Stimulated activated CD8-positive, alpha-beta memory T cell treated with anti-CD3 and anti-CD28 coated beads, Interleukin-2, amount 100 ng/mL, for 1 hour (primary cell): ENCODE measurements around the gene RASSF6.
"Not testable (repeated sequence)": the region's sequence is repeated elsewhere in the genome, so short reads cannot be mapped to it uniquely, and the experiment has no call there.

Source experiments
- DNase-seq, 2 donors: peaks; one replicate each; pipeline ENCODE4 v3.0.0-alpha.2; 2020; ENCODE audit warnings: low read depth in 2 of 2

The RASSF6 gene

GRCh38 chr4:73612032-73612431 is 8.2 kb downstream of the RASSF6 start:
- DNase-seq: no peak

GRCh38 chr4:73609706-73610105 is 10.5 kb downstream of the RASSF6 start:
- DNase-seq: no peak

GRCh38 chr4:73608689-73609594 is 11.3 kb downstream of the RASSF6 start:
- no peak for DNase-seq

- no peak for DNase-seq
These were observed 12.7 kb downstream of the RASSF6 start for GRCh38 chr4:73607375-73608033.

GRCh38 chr4:73606465-73606974 is 13.7 kb downstream of the RASSF6 start:
- no peak for DNase-seq

- no peak for DNase-seq
These were observed 16.2 kb downstream of the RASSF6 start for GRCh38 chr4:73603854-73604584.

- DNase-seq: no peak
These were observed 16.9 kb downstream of the RASSF6 start for GRCh38 chr4:73603271-73603710.

GRCh38 chr4:73600954-73601353 is 19.3 kb downstream of the RASSF6 start:
- no peak for DNase-seq

GRCh38 chr4:73599182-73599581 is 21.1 kb downstream of the RASSF6 start:
- DNase-seq: no peak

GRCh38 chr4:73597594-73597993 is 22.6 kb downstream of the RASSF6 start:
- DNase-seq: no peak

- not testable (repeated sequence) for DNase-seq
These were observed 23.1 kb downstream of the RASSF6 start for GRCh38 chr4:73597183-73597582.

- DNase-seq: no peak
These were observed 24.2 kb downstream of the RASSF6 start for GRCh38 chr4:73596001-73596400.

GRCh38 chr4:73593631-73594241 is 26.5 kb downstream of the RASSF6 start:
- no peak for DNase-seq

- no peak for DNase-seq
These were observed 30.1 kb downstream of the RASSF6 start for GRCh38 chr4:73589887-73590801.

- no peak for DNase-seq
These were observed 30.9 kb downstream of the RASSF6 start for GRCh38 chr4:73589261-73589847.

- DNase-seq: no peak
These were observed 31.6 kb downstream of the RASSF6 start for GRCh38 chr4:73588613-73589012.

GRCh38 chr4:73586666-73587065 is 33.6 kb downstream of the RASSF6 start:
- no peak for DNase-seq

GRCh38 chr4:73586040-73586439 is 34.2 kb downstream of the RASSF6 start:
- no peak for DNase-seq

- no peak for DNase-seq
These were observed 34.9 kb downstream of the RASSF6 start for GRCh38 chr4:73585345-73585744.

GRCh38 chr4:73583666-73584065 is 36.6 kb downstream of the RASSF6 start:
- DNase-seq: no peak
